OCI-LY1 (cell line): ENCODE data around the gene PHLDA2.
"Not testable (repeated sequence)": the region's sequence is repeated elsewhere in the genome, so short reads cannot be mapped to it uniquely, and the experiment has no call there.

ENCODE experiments used
- H2AFZ ChIP-seq: fragments of 200-600 bp; sonication (generic), shearing (Covaris generic); 2 replicates; pipeline ENCODE4 v1.6.0; 2014; ENCODE audit warnings: antibody characterized with exemption, mild to moderate bottlenecking, low read length
- H3F3A ChIP-seq: fragments of 200-600 bp; sonication (generic), shearing (Covaris generic); 2 replicates; pipeline ENCODE4 v1.6.0; 2014; ENCODE audit warnings: mild to moderate bottlenecking, antibody characterized with exemption, low read length, moderate library complexity; ENCODE audit not compliant: insufficient read depth
- H3K27ac ChIP-seq: fragments of 200-600 bp; sonication (generic); 2 replicates; pipeline ENCODE4 v1.5.1; 2014; ENCODE audit warnings: low read length, mixed run types, mild to moderate bottlenecking, low read depth; ENCODE audit not compliant: poor library complexity, severe bottlenecking
- H3K27me3 ChIP-seq: fragments of 200-600 bp; sonication (generic); 2 replicates; pipeline ENCODE4 v1.6.0; 2014; ENCODE audit warnings: antibody characterized with exemption, mild to moderate bottlenecking, low read length, moderate library complexity; ENCODE audit not compliant: insufficient read depth
- H3K36me3 ChIP-seq: fragments of 200-600 bp; sonication (generic); 2 replicates; pipeline ENCODE4 v1.6.1; 2014; ENCODE audit warnings: mild to moderate bottlenecking, antibody characterized with exemption, low read length, moderate library complexity, mixed read lengths; ENCODE audit not compliant: insufficient read depth
- H3K4me1 ChIP-seq: fragments of 200-600 bp; sonication (generic); 2 replicates; pipeline ENCODE4 v1.5.1; 2014; ENCODE audit warnings: mild to moderate bottlenecking, low read length, moderate library complexity; ENCODE audit not compliant: insufficient read depth, severe bottlenecking
- H3K4me2 ChIP-seq: fragments of 200-600 bp; sonication (generic), shearing (Covaris generic); 2 replicates; pipeline ENCODE4 v1.6.1; 2014; ENCODE audit warnings: low read length
- H3K4me3 ChIP-seq: fragments of 200-600 bp; sonication (generic); 2 replicates; pipeline ENCODE4 v1.5.1; 2014; ENCODE audit warnings: low read length, low read depth, mild to moderate bottlenecking, mixed read lengths; ENCODE audit not compliant: poor library complexity, severe bottlenecking
- H3K79me2 ChIP-seq: fragments of 200-600 bp; shearing (Covaris generic); 2 replicates; pipeline ENCODE4 v1.6.1; 2016; ENCODE audit warnings: mixed run types, low read length, mixed read lengths; ENCODE audit not compliant: insufficient read depth
- H3K9ac ChIP-seq: fragments of 200-600 bp; sonication (generic), shearing (Covaris generic); 2 replicates; pipeline ENCODE4 v1.6.1; 2014; ENCODE audit warnings: mild to moderate bottlenecking, low read length, mixed read lengths
- H3K9me2 ChIP-seq: fragments of 200-600 bp; sonication (generic), shearing (Covaris generic); 2 replicates; pipeline ENCODE4 v1.6.1; 2014; ENCODE audit warnings: low read depth, mild to moderate bottlenecking, low read length, mixed read lengths
- H3K9me3 ChIP-seq: fragments of 200-600 bp; shearing (Covaris generic); 2 replicates; pipeline ENCODE4 v1.6.1; 2014; ENCODE audit warnings: low read length, mixed read lengths
- H4K20me1 ChIP-seq: fragments of 200-600 bp; sonication (generic), shearing (Covaris generic); 2 replicates; pipeline ENCODE4 v1.6.0; 2016; ENCODE audit warnings: mild to moderate bottlenecking, low read length; ENCODE audit not compliant: insufficient read depth
- CTCF ChIP-seq: fragments of 200-600 bp; sonication (generic), shearing (Covaris generic); IDR thresholded peaks from 2 replicates; pipeline ENCODE4 v1.5.1; 2017; ENCODE audit warnings: mild to moderate bottlenecking, antibody characterized with exemption, low read length, moderate library complexity, mixed read lengths
- EZH2 ChIP-seq: fragments of 200-600 bp; sonication (generic), shearing (Covaris generic); IDR thresholded peaks from 2 replicates; pipeline ENCODE4 v1.8.0; 2017; ENCODE audit warnings: borderline replicate concordance, mixed run types, mild to moderate bottlenecking, antibody characterized with exemption, low read length, moderate library complexity, mixed read lengths

PHLDA2 gene

GRCh38 chr11:2937641-2938457 lies 8.6 kb upstream of the PHLDA2 start:
- H3K9ac ChIP-seq, H3F3A ChIP-seq, H3K79me2 ChIP-seq, H4K20me1 ChIP-seq, H3K4me3 ChIP-seq, H3K27ac ChIP-seq, H3K4me1 ChIP-seq, H3K27me3 ChIP-seq, H2AFZ ChIP-seq, H3K36me3 ChIP-seq, H3K4me2 ChIP-seq, H3K9me2 ChIP-seq: not testable (repeated sequence)
- peaks cover 15% of the 10 kb centered on the region for H3K9me3 ChIP-seq

- Histone ChIP-seq H3K4me1 (no peaks in the 10 kb centered on the region), H4K20me1 (no peaks in the 10 kb centered on the region), H3K9me2 (no peaks in the 10 kb centered on the region), H3K4me2 (no peak overlapping the region), H3K4me3 (no peak overlapping the region), H3K9ac (no peak overlapping the region), H3K36me3 (no peaks in the 10 kb centered on the region), H2AFZ (no peak overlapping the region), H3K27ac (no peak overlapping the region), H3K27me3 (no peaks in the 10 kb centered on the region), H3K79me2 (no peaks in the 10 kb centered on the region), H3K9me3 (peaks cover 13% of the 10 kb centered on the region), H3F3A (no peaks in the 10 kb centered on the region)
- TF ChIP-seq EZH2 = no peak
- TF ChIP-seq CTCF = no peak
Measured at GRCh38 chr11:2934611-2935239, 5.5 kb upstream of the PHLDA2 start.

GRCh38 chr11:2934021-2934550 lies 4.9 kb upstream of the PHLDA2 start:
- H3K4me2 ChIP-seq = no peak overlapping the region
- H3K36me3 ChIP-seq = no peaks in the 10 kb centered on the region
- no peaks in the 10 kb centered on the region for H3F3A ChIP-seq
- H3K27ac ChIP-seq = no peak overlapping the region
- no peaks in the 10 kb centered on the region for H3K27me3 ChIP-seq
- no peak overlapping the region for H3K9ac ChIP-seq
- H3K4me1 ChIP-seq = no peaks in the 10 kb centered on the region
- no peaks in the 10 kb centered on the region for H4K20me1 ChIP-seq
- H2AFZ ChIP-seq = no peak overlapping the region
- no peak for TF ChIP-seq CTCF
- TF ChIP-seq EZH2 = no peak
- H3K4me3 ChIP-seq = no peak overlapping the region
- no peaks in the 10 kb centered on the region for H3K79me2 ChIP-seq
- no peaks in the 10 kb centered on the region for H3K9me2 ChIP-seq
- H3K9me3 ChIP-seq = peaks cover 8% of the 10 kb centered on the region
